ENCODE measurements around the gene PRDX2.
"Not testable (repeated sequence)": the region's sequence is repeated elsewhere in the genome, so short reads cannot be mapped to it uniquely, and the experiment has no call there.

Gene PRDX2

GRCh38 chr19:12801466-12802266 lies at the start of gene PRDX2, which contains the start of gene THSD8:
Gene PRDX2, minus strand, starts transcription at chr19:12801800. Its CDS starts 539 bp downstream, at chr19:12801261.
Gene THSD8, plus strand, starts transcription at chr19:12802069. Its CDS starts 3 bp downstream, at chr19:12802072.
- no peak for DNase-seq (ENCODE audit: low read depth, low spot score)

- no peak for DNase-seq (ENCODE audit: low read depth, low spot score)
These were observed 45.8 kb upstream of the PRDX2 start for GRCh38 chr19:12847159-12848139.

- DNase-seq (ENCODE audit: low read depth, low spot score), result not testable (repeated sequence)
These were observed 45.0 kb upstream of the PRDX2 start for GRCh38 chr19:12846613-12847012.

- no peak for DNase-seq (ENCODE audit: low read depth, low spot score)
These were observed 42.6 kb upstream of the PRDX2 start for GRCh38 chr19:12843999-12844732.

- DNase-seq (ENCODE audit: low read depth, low spot score), result no peak
These were observed 41.7 kb upstream of the PRDX2 start for GRCh38 chr19:12843328-12843727.

- DNase-seq (ENCODE audit: low read depth, low spot score), result no peak
These were observed 40.9 kb upstream of the PRDX2 start for GRCh38 chr19:12842511-12842910.

- DNase-seq (ENCODE audit: low read depth, low spot score), result no peak
These were observed 39.5 kb upstream of the PRDX2 start for GRCh38 chr19:12841094-12841493.

GRCh38 chr19:12840091-12841079 lies 38.8 kb upstream of the PRDX2 start:
- no peak for DNase-seq (ENCODE audit: low read depth, low spot score)

- DNase-seq (ENCODE audit: low read depth, low spot score), result no peak
These were observed 37.5 kb upstream of the PRDX2 start for GRCh38 chr19:12838886-12839756.

GRCh38 chr19:12838182-12838885 lies 36.7 kb upstream of the PRDX2 start, which contains the start of gene MAST1:
Gene MAST1, plus strand, starts transcription at chr19:12838515. Its CDS starts 58 bp downstream, at chr19:12838573.
- DNase-seq (ENCODE audit: low read depth, low spot score), result no peak

- DNase-seq (ENCODE audit: low read depth, low spot score), result no peak
These were observed 35.6 kb upstream of the PRDX2 start for GRCh38 chr19:12837225-12837624.

GRCh38 chr19:12836529-12836863 lies 34.9 kb upstream of the PRDX2 start:
- no peak for DNase-seq (ENCODE audit: low read depth, low spot score)

GRCh38 chr19:12834976-12835757 lies 33.6 kb upstream of the PRDX2 start:
- DNase-seq (ENCODE audit: low read depth, low spot score), result no peak

GRCh38 chr19:12834566-12834943 lies 33.0 kb upstream of the PRDX2 start, which contains the start of gene RTBDN:
Gene RTBDN, minus strand, starts transcription at chr19:12834579. Its CDS starts 4,600 bp downstream, at chr19:12829979.
- DNase-seq (ENCODE audit: low read depth, low spot score), result no peak

GRCh38 chr19:12833738-12834565 lies 32.4 kb upstream of the PRDX2 start:
- DNase-seq (ENCODE audit: low read depth, low spot score), result no peak

- DNase-seq (ENCODE audit: low read depth, low spot score), result no peak
These were observed 31.8 kb upstream of the PRDX2 start for GRCh38 chr19:12833418-12833737.

GRCh38 chr19:12828494-12828893 lies 26.9 kb upstream of the PRDX2 start:
- no peak for DNase-seq (ENCODE audit: low read depth, low spot score)
